ENCODE results near the gene ZNF90.
A peak's percentile ranks its signal among the peaks of the same experiment; 100 is the strongest.
"Not testable (repeated sequence)": the region's sequence is repeated elsewhere in the genome, so short reads cannot be mapped to it uniquely, and the experiment has no call there.

ZNF90 gene

GRCh38 chr19:20077791-20078463 is at the start of gene ZNF90:
TSS of gene ZNF90 (plus strand) at chr19:20078000. CDS start at chr19:20078133, 133 bp downstream.
- DNase-seq (ENCODE audit: low spot score): peak; percentile 98

GRCh38 chr19:20028611-20029010 is 49.2 kb upstream of the ZNF90 start:
- DNase-seq (ENCODE audit: low spot score): peak; percentile 40

GRCh38 chr19:20035935-20036334 is 41.9 kb upstream of the ZNF90 start:
- no peak for DNase-seq (ENCODE audit: low spot score)

GRCh38 chr19:20038358-20039202 is 39.2 kb upstream of the ZNF90 start:
- DNase-seq (ENCODE audit: low spot score): no peak

- DNase-seq (ENCODE audit: low spot score): peak; percentile 98
These were observed 38.5 kb upstream of the ZNF90 start, which contains the start of gene ZNF682 for GRCh38 chr19:20039203-20039723. TSS of gene ZNF682 (minus strand) at chr19:20039505. CDS start at chr19:20039345, 160 bp downstream.

GRCh38 chr19:20044663-20045062 is 33.1 kb upstream of the ZNF90 start:
- DNase-seq (ENCODE audit: low spot score): peak; percentile 40

GRCh38 chr19:20045742-20046141 is 32.1 kb upstream of the ZNF90 start:
- not testable (repeated sequence) for DNase-seq (ENCODE audit: low spot score)

GRCh38 chr19:20051841-20052768 is 25.7 kb upstream of the ZNF90 start:
- peak; percentile 100 for DNase-seq (ENCODE audit: low spot score)

- not testable (repeated sequence) for DNase-seq (ENCODE audit: low spot score)
These were observed 19.1 kb upstream of the ZNF90 start for GRCh38 chr19:20058738-20059137.

- no peak for DNase-seq (ENCODE audit: low spot score)
These were observed 17.5 kb upstream of the ZNF90 start for GRCh38 chr19:20060282-20060681.

GRCh38 chr19:20066861-20067260 is 10.9 kb upstream of the ZNF90 start:
- no peak for DNase-seq (ENCODE audit: low spot score)

GRCh38 chr19:20067943-20068342 is 9.9 kb upstream of the ZNF90 start:
- no peak for DNase-seq (ENCODE audit: low spot score)

- not testable (repeated sequence) for DNase-seq (ENCODE audit: low spot score)
These were observed 9.2 kb upstream of the ZNF90 start for GRCh38 chr19:20068559-20068958.

GRCh38 chr19:20070691-20071090 is 7.1 kb upstream of the ZNF90 start:
- DNase-seq (ENCODE audit: low spot score): no peak

- DNase-seq (ENCODE audit: low spot score): no peak
These were observed 4.9 kb upstream of the ZNF90 start for GRCh38 chr19:20072936-20073335.

GRCh38 chr19:20078581-20079031 is 806 bp downstream of the ZNF90 start:
- DNase-seq (ENCODE audit: low spot score): peak; percentile 3

GRCh38 chr19:20079476-20079875 is 1.7 kb downstream of the ZNF90 start:
- DNase-seq (ENCODE audit: low spot score): no peak

- DNase-seq (ENCODE audit: low spot score): no peak
These were observed 2.9 kb downstream of the ZNF90 start for GRCh38 chr19:20080656-20081055.

GRCh38 chr19:20082232-20082833 is 4.5 kb downstream of the ZNF90 start:
- not testable (repeated sequence) for DNase-seq (ENCODE audit: low spot score)

- not testable (repeated sequence) for DNase-seq (ENCODE audit: low spot score)
These were observed 5.1 kb downstream of the ZNF90 start for GRCh38 chr19:20082876-20083275.

GRCh38 chr19:20102097-20102496 is 24.3 kb downstream of the ZNF90 start:
- DNase-seq (ENCODE audit: low spot score): no peak

Measured in Ammon's horn (tissue), 1 donor.